KOPT-K1 (cell line): ENCODE data around the gene ANKRD33B.
A peak's percentile ranks its signal among the peaks of the same experiment; 100 is the strongest.
"Not testable (repeated sequence)": the region's sequence is repeated elsewhere in the genome, so short reads cannot be mapped to it uniquely, and the experiment has no call there.

Source experiments
- H3K27ac ChIP-seq: fragments of 200-600 bp; sonication (generic); 2 replicates; pipeline ENCODE4 v1.5.1; 2016; ENCODE audit warnings: antibody characterized with exemption, mild to moderate bottlenecking, low read depth, low read length; ENCODE audit not compliant: poor library complexity, severe bottlenecking
- H3K36me3 ChIP-seq: fragments of 200-600 bp; sonication (generic); 2 replicates; pipeline ENCODE4 v1.5.1; 2017; ENCODE audit warnings: antibody characterized with exemption, mild to moderate bottlenecking, low read length, moderate library complexity; ENCODE audit not compliant: insufficient read depth
- H3K9me3 ChIP-seq: fragments of 200-600 bp; sonication (generic); 2 replicates; pipeline ENCODE4 v1.5.1; 2017; ENCODE audit warnings: antibody characterized with exemption, low read length, mild to moderate bottlenecking; ENCODE audit not compliant: insufficient read depth, poor library complexity, severe bottlenecking

ANKRD33B gene

GRCh38 chr5:10620346-10620745 lies 56.5 kb downstream of the ANKRD33B start:
- Histone ChIP-seq H3K36me3 (no peaks in the 10 kb centered on the region), H3K9me3 (peaks cover 4% of the 10 kb centered on the region), H3K27ac (no peak overlapping the region)

- H3K36me3 ChIP-seq = no peaks in the 10 kb centered on the region
- H3K27ac ChIP-seq = no peak overlapping the region
- peaks cover 4% of the 10 kb centered on the region for H3K9me3 ChIP-seq
Observed at GRCh38 chr5:10621832-10622231, 58.0 kb downstream of the ANKRD33B start.

GRCh38 chr5:10622810-10623209 lies 58.9 kb downstream of the ANKRD33B start:
- Histone ChIP-seq H3K36me3 (no peaks in the 10 kb centered on the region), H3K27ac (no peak overlapping the region), H3K9me3 (peaks cover 4% of the 10 kb centered on the region)

- Histone ChIP-seq H3K36me3 (no peaks in the 10 kb centered on the region), H3K27ac (no peak overlapping the region), H3K9me3 (peaks cover 4% of the 10 kb centered on the region)
Observed at GRCh38 chr5:10623305-10623910, 59.5 kb downstream of the ANKRD33B start.

- H3K36me3 ChIP-seq = no peaks in the 10 kb centered on the region
- peaks cover 4% of the 10 kb centered on the region for H3K9me3 ChIP-seq
- H3K27ac ChIP-seq = no peak overlapping the region
Observed at GRCh38 chr5:10624206-10624605, 60.3 kb downstream of the ANKRD33B start.

- H3K9me3 ChIP-seq = peaks cover 4% of the 10 kb centered on the region
- H3K27ac ChIP-seq = no peak overlapping the region
- no peaks in the 10 kb centered on the region for H3K36me3 ChIP-seq
Observed at GRCh38 chr5:10624679-10625078, 60.8 kb downstream of the ANKRD33B start.

- Histone ChIP-seq H3K36me3 (no peaks in the 10 kb centered on the region), H3K27ac (no peak overlapping the region), H3K9me3 (no peaks in the 10 kb centered on the region)
Observed at GRCh38 chr5:10625700-10626472, 62.0 kb downstream of the ANKRD33B start.

GRCh38 chr5:10626473-10627013 lies 62.7 kb downstream of the ANKRD33B start:
- H3K27ac ChIP-seq = no peak overlapping the region
- H3K9me3 ChIP-seq = no peaks in the 10 kb centered on the region
- H3K36me3 ChIP-seq = no peaks in the 10 kb centered on the region

- Histone ChIP-seq H3K36me3 (no peaks in the 10 kb centered on the region), H3K27ac (peak overlapping the region; percentile 27), H3K9me3 (no peaks in the 10 kb centered on the region)
Observed at GRCh38 chr5:10627160-10627701, 63.4 kb downstream of the ANKRD33B start.

GRCh38 chr5:10628601-10629000 lies 64.7 kb downstream of the ANKRD33B start:
- Histone ChIP-seq H3K36me3 (no peaks in the 10 kb centered on the region), H3K27ac (no peak overlapping the region), H3K9me3 (no peaks in the 10 kb centered on the region)

GRCh38 chr5:10629682-10630081 lies 65.8 kb downstream of the ANKRD33B start:
- Histone ChIP-seq H3K27ac (no peak overlapping the region), H3K36me3 (no peaks in the 10 kb centered on the region)

GRCh38 chr5:10630126-10630525 lies 66.3 kb downstream of the ANKRD33B start:
- H3K36me3 ChIP-seq = no peaks in the 10 kb centered on the region
- no peak overlapping the region for H3K27ac ChIP-seq
- no peaks in the 10 kb centered on the region for H3K9me3 ChIP-seq

More at GRCh38 chr5:10629682-10630081, 65.8 kb downstream of the ANKRD33B start:
- no peaks in the 10 kb centered on the region for H3K9me3 ChIP-seq

GRCh38 chr5:10630744-10631143 lies 66.9 kb downstream of the ANKRD33B start:
- H3K36me3 ChIP-seq, H3K27ac ChIP-seq, H3K9me3 ChIP-seq: not testable (repeated sequence)

GRCh38 chr5:10631316-10631996 lies 67.6 kb downstream of the ANKRD33B start:
- no peak overlapping the region for H3K27ac ChIP-seq
- H3K36me3 ChIP-seq = no peaks in the 10 kb centered on the region
- H3K9me3 ChIP-seq = no peaks in the 10 kb centered on the region

GRCh38 chr5:10632110-10632761 lies 68.4 kb downstream of the ANKRD33B start:
- H3K27ac ChIP-seq = no peak overlapping the region
- H3K9me3 ChIP-seq = no peaks in the 10 kb centered on the region
- H3K36me3 ChIP-seq = no peaks in the 10 kb centered on the region
